Fibroblast of lung (primary cell): Measurements from ENCODE around the gene EEPD1. TPM values are rescaled to one million over a fixed set of nuclear protein-coding genes. Genes with fewer than 3 reads are reported as not detected.

Source experiments
- DNase-seq, 2 donors: peaks; one replicate each; pipeline versions ENCODE4 v3.0.0 to v3.0.0-alpha.2; 2010; ENCODE audit warnings: low read depth in 2 of 2
- H2AFZ ChIP-seq: 2 replicates; pipeline ENCODE4 v1.5.1; 2012; ENCODE audit warnings: low read length, control low read depth, inconsistent platforms
- H3K27ac ChIP-seq: 2 replicates; pipeline ENCODE4 v1.5.1; 2011; ENCODE audit warnings: low read length, control low read depth; ENCODE audit not compliant: insufficient read depth
- H3K27me3 ChIP-seq: 2 replicates; pipeline ENCODE4 v1.5.1; 2011; ENCODE audit warnings: mild to moderate bottlenecking, low read length; ENCODE audit not compliant: control insufficient read depth, insufficient read depth
- H3K36me3 ChIP-seq: 2 replicates; pipeline ENCODE4 v1.5.1; 2011; ENCODE audit warnings: low read length; ENCODE audit not compliant: control insufficient read depth, insufficient read depth
- H3K4me1 ChIP-seq: 2 replicates; pipeline ENCODE4 v1.5.1; 2011; ENCODE audit warnings: low read length; ENCODE audit not compliant: control insufficient read depth, insufficient read depth; ENCODE audit errors: extremely low read depth
- H3K4me2 ChIP-seq: 2 replicates; pipeline ENCODE4 v1.5.1; 2011; ENCODE audit warnings: low read length, control low read depth; ENCODE audit not compliant: insufficient read depth; ENCODE audit errors: extremely low read depth
- H3K4me3 ChIP-seq, 4 experiments: fragments of 200-600 bp in 1 of 4; sonication (generic) in 1 of 4; replicated peaks in 1 of 4; 2 replicates each; pipeline ENCODE4 v1.5.1; 2011 to 2016; ENCODE audit warnings: low read length in 4 of 4, low read depth in 3 of 4, mild to moderate bottlenecking in 3 of 4, control low read depth in 2 of 4, inconsistent platforms in 1 of 4, mixed read lengths in 1 of 4; ENCODE audit not compliant: insufficient read depth in 1 of 4; ENCODE audit errors: control extremely low read depth in 1 of 4
- H3K79me2 ChIP-seq: 2 replicates; pipeline ENCODE4 v1.5.1; 2012; ENCODE audit warnings: mild to moderate bottlenecking, low read length, inconsistent platforms; ENCODE audit not compliant: control insufficient read depth, insufficient read depth
- H3K9ac ChIP-seq: 2 replicates; pipeline ENCODE4 v1.5.1; 2011; ENCODE audit warnings: mild to moderate bottlenecking, low read length, control low read depth; ENCODE audit not compliant: insufficient read depth
- H3K9me3 ChIP-seq: 2 replicates; pipeline ENCODE4 v1.5.1; 2012; ENCODE audit warnings: low read depth, low read length; ENCODE audit not compliant: control insufficient read depth, insufficient read depth
- H4K20me1 ChIP-seq: 2 replicates; pipeline ENCODE4 v1.5.1; 2011; ENCODE audit warnings: low read length; ENCODE audit not compliant: control insufficient read depth, insufficient read depth; ENCODE audit errors: extremely low read depth
- CTCF ChIP-seq, 2 donors: IDR thresholded peaks in 1 of 2; conservative IDR thresholded peaks in 1 of 2; 1 replicate in 1 of 2; 2 replicates in 1 of 2; pipeline ENCODE4 v1.5.1; 2011 to 2012; ENCODE audit warnings: low read length in 2 of 2, control low read depth in 1 of 2, inconsistent platforms in 1 of 2, low read depth in 1 of 2, mild to moderate bottlenecking in 1 of 2
- EZH2 ChIP-seq: IDR thresholded peaks from 2 replicates; pipeline ENCODE4 v1.5.1; 2012; ENCODE audit warnings: low read length, control low read depth, mild to moderate bottlenecking; ENCODE audit errors: missing control alignments
- polyA plus RNA-seq, 2 donors: library from polyadenylated mRNA; depleted of rRNA in 1 of 2; stranded (reverse) in 1 of 2; unstranded in 1 of 2; fragments of >200 nt; gene quantifications; 2 replicates each; pipeline ENCODE4 v1.2.1, GENCODE V29; 2011 to 2012; ENCODE audit warnings: missing spikeins in 1 of 2
- total RNA-seq: library from RNA; depleted of rRNA; stranded (reverse); fragments of >200 nt; gene quantifications from 2 replicates; pipeline ENCODE4 v1.2.1, GENCODE V29; 2014

Gene EEPD1
- total and polyA plus RNA-seq, 2 donors (not counting 1 experiment from before 2014, with no cell fraction given): 8.4 to 15.9 TPM

GRCh38 chr7:36286226-36286625 is 133.2 kb downstream of the EEPD1 start:
- H3K4me3 ChIP-seq: no peak overlapping the region

GRCh38 chr7:36286688-36287087 is 133.6 kb downstream of the EEPD1 start:
- Histone ChIP-seq H3K9ac (no peak overlapping the region), H4K20me1 (no peaks in the 10 kb centered on the region), H3K36me3 (no peaks in the 10 kb centered on the region), H3K4me3 (no peak overlapping the region), H3K4me2 (no peak overlapping the region), H3K4me1 (peaks cover 3% of the 10 kb centered on the region), H2AFZ (no peak overlapping the region), H3K27ac (no peak overlapping the region), H3K27me3 (no peaks in the 10 kb centered on the region), H3K9me3 (no peaks in the 10 kb centered on the region), H3K79me2 (no peaks in the 10 kb centered on the region)
- no peak for TF ChIP-seq CTCF (conservative IDR thresholded peaks at IDR 0.05 in 1 of 2, IDR thresholded peaks at IDR 0.05 in 1 of 2; ENCODE audit: low read depth in 1 of 2, low read length in 2 of 2)
- TF ChIP-seq EZH2: no peak
- no peak for DNase-seq

More at GRCh38 chr7:36286226-36286625, 133.2 kb downstream of the EEPD1 start:
- no peak overlapping the region for H3K9ac ChIP-seq
- no peaks in the 10 kb centered on the region for H3K79me2 ChIP-seq
- H3K4me1 ChIP-seq: peaks cover 4% of the 10 kb centered on the region
- H3K36me3 ChIP-seq: no peaks in the 10 kb centered on the region
- H4K20me1 ChIP-seq: no peaks in the 10 kb centered on the region
- TF ChIP-seq CTCF (conservative IDR thresholded peaks at IDR 0.05 in 1 of 2, IDR thresholded peaks at IDR 0.05 in 1 of 2; ENCODE audit: low read depth in 1 of 2, low read length in 2 of 2) (no peak), EZH2 (no peak)
- no peaks in the 10 kb centered on the region for H3K9me3 ChIP-seq
- no peak for DNase-seq
- H2AFZ ChIP-seq: no peak overlapping the region
- no peak overlapping the region for H3K4me2 ChIP-seq
- no peak overlapping the region for H3K27ac ChIP-seq
- no peaks in the 10 kb centered on the region for H3K27me3 ChIP-seq

GRCh38 chr7:36287371-36288241 is 134.6 kb downstream of the EEPD1 start:
- Histone ChIP-seq H3K9me3 (no peaks in the 10 kb centered on the region), H3K4me2 (no peak overlapping the region), H3K27ac (no peak overlapping the region), H4K20me1 (no peaks in the 10 kb centered on the region), H2AFZ (no peak overlapping the region), H3K79me2 (no peaks in the 10 kb centered on the region), H3K9ac (no peak overlapping the region), H3K27me3 (no peaks in the 10 kb centered on the region), H3K4me3 (no peak overlapping the region), H3K4me1 (no peaks in the 10 kb centered on the region), H3K36me3 (no peaks in the 10 kb centered on the region)
- TF ChIP-seq EZH2 (no peak), CTCF (conservative IDR thresholded peaks at IDR 0.05 in 1 of 2, IDR thresholded peaks at IDR 0.05 in 1 of 2; ENCODE audit: low read depth in 1 of 2, low read length in 2 of 2) (no peak)
- DNase-seq: no peak
